SH-SY5Y (cell line): ENCODE results near the gene ARFGEF2.

ENCODE experiments used
- GATA2 ChIP-seq: IDR thresholded peaks from 2 replicates; pipeline ENCODE4 v1.6.1; 2011; ENCODE audit warnings: mild to moderate bottlenecking, low read depth, low read length
- GATA3 ChIP-seq: IDR thresholded peaks from 2 replicates; pipeline ENCODE4 v1.6.1; 2011; ENCODE audit warnings: low read depth, mild to moderate bottlenecking, low read length, moderate library complexity

ARFGEF2 gene

GRCh38 chr20:48912065-48912464, 9.4 kb upstream of the ARFGEF2 start:
- no peak for TF ChIP-seq GATA2
- TF ChIP-seq GATA3 = no peak

- no peak for TF ChIP-seq GATA2
- TF ChIP-seq GATA3 = no peak
These were observed 4.8 kb upstream of the ARFGEF2 start for GRCh38 chr20:48916699-48917098.

- TF ChIP-seq GATA2 (no peak), GATA3 (no peak)
These were observed 2.1 kb upstream of the ARFGEF2 start for GRCh38 chr20:48919336-48919881.

- no peak for TF ChIP-seq GATA3
- TF ChIP-seq GATA2 = no peak
These were observed 1.5 kb upstream of the ARFGEF2 start for GRCh38 chr20:48919882-48920526.

- TF ChIP-seq GATA2 = no peak
These were observed 864 bp upstream of the ARFGEF2 start for GRCh38 chr20:48920527-48921167.

- no peak for TF ChIP-seq GATA3
- TF ChIP-seq GATA2 = no peak
These were observed 641 bp downstream of the ARFGEF2 start for GRCh38 chr20:48921883-48922820.

GRCh38 chr20:48923149-48923718, 1.7 kb downstream of the ARFGEF2 start:
- TF ChIP-seq GATA2 (no peak), GATA3 (no peak)

- TF ChIP-seq GATA3 (no peak), GATA2 (no peak)
These were observed 3.2 kb downstream of the ARFGEF2 start for GRCh38 chr20:48924756-48925109.

GRCh38 chr20:48926267-48926666, 4.8 kb downstream of the ARFGEF2 start:
- no peak for TF ChIP-seq GATA2
- no peak for TF ChIP-seq GATA3

GRCh38 chr20:48926821-48927220, 5.3 kb downstream of the ARFGEF2 start:
- TF ChIP-seq GATA3 (no peak), GATA2 (no peak)

GRCh38 chr20:48928832-48929725, 7.6 kb downstream of the ARFGEF2 start:
- TF ChIP-seq GATA2 (no peak), GATA3 (no peak)

GRCh38 chr20:48930035-48930434, 8.5 kb downstream of the ARFGEF2 start:
- no peak for TF ChIP-seq GATA2
- TF ChIP-seq GATA3 = no peak

- TF ChIP-seq GATA2 (no peak), GATA3 (no peak)
These were observed 9.4 kb downstream of the ARFGEF2 start for GRCh38 chr20:48930878-48931277.
